ENCODE data around the gene HES7.
A peak's percentile ranks its signal among the peaks of the same experiment; 100 is the strongest.
"Not testable (repeated sequence)": the region's sequence is repeated elsewhere in the genome, so short reads cannot be mapped to it uniquely, and the experiment has no call there.

HES7 gene

DNA sequence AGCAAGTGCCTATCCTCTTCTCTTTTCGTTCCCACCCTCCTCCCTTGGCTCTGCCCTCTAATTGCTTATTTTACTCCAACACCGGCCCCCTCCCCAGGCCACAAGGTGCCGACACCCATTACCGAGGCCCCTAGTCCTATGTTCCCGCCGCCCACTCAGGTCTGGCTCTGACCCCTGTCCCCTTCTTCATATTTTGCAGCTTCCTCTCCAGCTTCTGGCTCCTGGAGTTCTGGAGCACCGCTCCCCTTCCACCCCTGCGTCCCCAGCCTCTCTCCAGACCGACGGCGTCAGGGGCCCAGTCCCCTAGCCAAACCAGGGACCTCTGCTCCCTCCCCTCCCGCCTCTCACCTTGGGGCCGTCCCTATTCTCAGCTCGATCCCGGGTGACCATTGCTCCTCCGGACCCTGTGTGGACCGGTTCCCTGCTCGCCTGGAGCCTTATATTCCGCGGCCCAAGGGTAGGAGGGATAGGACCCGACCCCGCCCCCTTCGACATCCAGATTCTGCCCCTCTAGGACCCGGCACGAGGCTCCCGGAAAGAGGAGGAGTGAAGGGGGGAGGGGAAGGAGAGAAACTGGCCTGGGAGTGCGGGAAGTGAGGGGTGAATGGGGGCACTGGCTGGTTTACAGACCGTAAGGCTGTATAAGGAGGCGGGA is at the start of gene HES7:
HES7 (minus strand) TSS at position 412 of the 655 bp plus-strand sequence; CDS start at position 390, 22 bp downstream.
- peak; percentile 69 for FAIRE-seq

DNA sequence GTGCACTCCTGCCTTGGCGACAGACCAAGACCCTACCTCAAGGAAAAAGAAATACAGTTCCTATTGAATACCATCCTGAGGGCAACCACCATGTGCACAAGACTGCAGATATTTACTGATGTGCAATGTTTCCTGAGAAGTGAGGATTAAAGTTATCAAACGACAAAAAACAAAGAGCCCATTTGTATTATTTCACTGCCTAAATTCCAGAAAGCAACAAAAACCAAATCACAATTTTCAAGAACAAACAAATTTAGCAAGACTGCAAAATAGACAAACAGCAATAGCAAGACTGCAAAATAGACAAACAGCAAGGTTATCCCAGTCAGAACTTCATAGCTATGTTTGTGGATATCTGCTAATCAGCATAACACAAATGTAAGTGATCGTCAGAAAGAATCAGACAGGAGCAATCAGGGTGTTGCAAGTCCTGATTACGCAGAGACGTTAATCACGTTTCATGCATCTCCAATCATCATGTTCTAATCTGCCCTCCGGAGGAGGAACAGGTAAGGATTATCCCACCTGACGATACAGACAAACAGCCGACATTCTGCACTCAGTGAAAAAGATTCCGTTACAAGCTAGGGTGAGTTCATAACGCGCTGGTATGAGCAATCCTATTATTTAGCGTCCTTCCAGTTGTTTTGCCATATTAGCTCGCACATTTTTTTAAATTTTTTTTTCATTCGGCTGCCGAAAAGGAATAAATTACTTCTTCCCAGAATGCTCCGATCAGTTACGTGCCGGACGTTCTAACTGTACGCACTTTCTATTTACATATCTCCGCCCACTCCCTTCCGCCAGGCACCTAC is 49.4 kb upstream of the HES7 start:
- peak; percentile 96 for FAIRE-seq

DNA sequence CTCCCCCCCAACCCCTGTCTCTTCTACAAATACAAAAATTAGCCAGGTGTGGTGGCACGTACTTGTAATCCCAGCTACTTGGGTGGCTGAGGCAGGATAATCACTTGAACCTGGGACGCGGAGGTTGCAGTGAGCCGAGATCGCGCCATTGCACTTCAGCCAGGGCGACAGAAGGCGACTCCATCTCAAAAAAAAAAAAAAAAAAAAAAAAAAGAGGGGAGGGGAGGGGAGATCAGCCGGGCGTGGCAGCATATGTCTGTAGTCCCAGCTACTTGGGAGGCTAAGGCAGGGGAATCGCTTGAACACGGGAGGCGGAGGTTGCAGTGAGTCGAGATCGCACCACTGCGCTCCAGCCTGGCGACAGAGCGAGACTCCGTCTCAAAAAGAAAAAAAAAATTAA is 46.3 kb upstream of the HES7 start:
- FAIRE-seq, result not testable (repeated sequence)

DNA sequence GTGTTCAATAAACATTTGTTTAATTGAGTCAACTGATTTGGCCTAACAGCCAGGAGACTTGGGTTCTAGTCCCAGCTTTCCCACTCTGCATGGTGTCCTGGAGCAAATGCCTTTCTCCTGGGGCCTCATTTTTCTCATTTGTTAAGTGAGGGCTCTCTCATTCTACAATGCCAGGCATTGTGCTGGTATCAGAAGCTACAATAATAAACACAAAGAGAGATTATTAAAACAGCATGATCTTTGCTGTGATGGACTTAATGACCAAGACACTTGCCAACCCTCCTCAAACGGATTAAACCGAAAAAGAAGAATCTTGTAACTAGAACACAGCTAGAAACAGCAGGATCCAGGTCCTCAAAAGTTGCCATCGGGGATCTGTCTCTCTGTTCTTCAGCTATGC is 43.6 kb upstream of the HES7 start:
- FAIRE-seq, result no peak

DNA sequence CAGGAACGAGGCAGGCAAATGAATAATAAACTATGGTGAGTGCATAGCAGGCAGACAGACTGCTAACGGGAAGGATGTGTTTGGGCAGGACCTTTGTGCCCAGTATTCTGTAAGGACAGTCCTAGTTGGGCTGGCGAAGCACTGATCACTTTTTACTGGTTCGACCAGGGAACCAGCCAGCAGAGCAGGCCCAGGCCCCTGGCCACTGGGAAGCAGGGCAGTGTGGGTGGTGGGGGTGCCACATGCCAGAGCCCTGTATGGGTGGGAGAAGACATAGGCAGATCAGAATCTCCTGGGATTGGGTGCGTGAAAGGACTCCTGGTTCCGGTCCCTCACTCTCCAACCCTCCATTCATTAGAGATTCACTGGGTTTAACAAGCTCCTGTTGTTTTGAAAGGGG is 42.8 kb upstream of the HES7 start:
- FAIRE-seq, result no peak

DNA sequence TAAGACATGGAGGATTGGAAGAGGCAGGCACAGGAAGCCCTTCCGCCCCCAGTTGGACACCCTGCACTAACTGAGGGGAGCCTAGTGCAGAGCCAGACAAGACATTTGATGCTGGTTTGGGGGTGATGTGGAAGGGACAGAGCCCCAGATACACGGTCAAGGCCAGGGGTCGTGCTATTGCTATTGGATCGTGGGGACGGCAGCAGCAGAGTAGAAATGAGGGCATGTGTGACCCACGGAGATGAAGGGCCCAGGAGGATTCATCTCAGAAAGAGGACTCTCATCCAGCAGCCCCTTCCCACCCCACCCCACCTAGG is 40.9 kb upstream of the HES7 start:
- no peak for FAIRE-seq

DNA sequence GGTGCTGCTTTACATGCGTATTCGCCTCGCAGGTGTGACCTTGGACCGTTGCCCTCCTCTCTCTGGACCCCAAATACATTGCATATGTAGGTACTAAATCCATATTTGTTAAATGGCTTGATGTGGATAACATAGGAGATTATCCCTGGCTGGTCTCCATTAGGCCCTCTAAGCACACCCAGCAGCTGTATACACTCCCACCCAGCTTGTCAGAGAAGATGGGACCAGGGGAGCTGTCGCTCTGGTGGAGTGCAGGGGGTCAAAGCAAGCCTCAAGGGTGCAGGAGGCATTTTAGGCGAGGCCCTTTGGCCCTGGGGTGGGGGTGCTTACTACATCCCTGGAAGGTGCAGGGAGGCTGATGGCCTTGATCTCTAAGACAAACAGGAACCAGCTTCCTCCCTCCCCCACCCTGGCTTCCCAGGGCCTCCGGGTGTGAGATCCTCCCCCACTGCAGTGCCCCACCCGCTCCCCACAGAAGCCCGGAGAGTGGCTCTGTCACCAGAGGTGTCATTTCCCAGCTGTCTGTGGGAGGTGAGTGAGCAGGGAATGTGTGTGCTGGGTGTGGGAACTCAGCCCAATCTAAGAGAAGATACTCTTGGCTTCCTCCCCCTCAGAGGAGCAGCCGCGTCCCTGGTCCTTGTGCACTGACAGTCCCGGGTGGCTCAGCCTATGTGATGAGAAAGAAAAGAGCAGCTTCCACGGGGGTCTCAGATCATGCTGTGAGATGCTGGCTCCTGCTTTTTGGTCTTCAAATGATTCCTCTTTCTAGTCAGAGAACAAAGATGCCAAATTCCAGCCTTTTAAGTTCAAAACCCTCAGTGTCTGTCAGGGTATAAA is 40.3 kb upstream of the HES7 start:
- no peak for FAIRE-seq

DNA sequence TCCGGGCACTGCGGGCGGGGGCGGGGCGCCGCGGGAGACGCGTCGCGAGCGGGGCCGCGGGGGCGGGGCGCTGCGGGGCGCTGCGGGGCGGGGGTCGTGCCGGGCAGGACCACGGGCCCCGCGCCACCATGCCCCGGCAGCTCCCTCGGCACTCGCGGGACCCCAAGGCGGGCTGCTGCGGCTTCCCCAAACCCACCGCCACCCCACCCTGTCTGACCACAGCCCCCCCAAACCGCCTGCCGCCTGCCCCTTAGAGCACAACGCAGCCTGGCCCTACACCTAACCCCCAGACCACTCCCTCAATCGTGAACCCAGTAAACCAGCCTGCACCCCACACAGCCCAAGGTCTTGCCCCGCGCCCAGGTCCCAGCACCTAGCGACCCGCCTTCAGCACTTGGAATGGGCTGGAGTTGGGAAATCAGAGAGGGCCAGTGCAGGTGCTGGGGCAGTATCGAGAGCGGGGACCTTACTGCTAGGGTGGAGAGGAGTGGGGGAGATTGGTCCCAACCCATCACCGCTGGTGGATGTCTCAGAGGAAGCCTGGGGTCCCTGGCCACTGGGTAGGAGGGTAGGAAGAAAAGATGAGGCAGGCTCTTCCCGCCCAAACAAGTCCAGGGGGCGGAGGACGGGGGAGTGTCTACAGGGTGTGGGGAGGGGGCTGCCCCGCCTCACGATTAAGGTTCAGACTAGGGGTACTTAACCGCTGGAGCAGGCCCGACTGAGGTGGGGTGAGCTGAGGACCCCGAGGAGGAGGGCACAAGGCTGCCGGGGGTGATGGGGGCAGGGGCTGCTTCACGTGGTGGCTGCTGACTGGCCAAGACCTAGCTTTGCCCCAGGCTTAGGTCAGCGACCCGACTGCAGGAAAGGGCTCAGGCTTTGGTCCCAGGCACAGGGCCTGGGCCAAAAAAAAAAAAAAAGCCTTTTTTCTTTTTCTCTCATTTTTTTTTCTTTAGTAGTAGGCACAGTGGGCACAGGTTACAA is 39.4 kb upstream of the HES7 start:
- peak; percentile 6 for FAIRE-seq

DNA sequence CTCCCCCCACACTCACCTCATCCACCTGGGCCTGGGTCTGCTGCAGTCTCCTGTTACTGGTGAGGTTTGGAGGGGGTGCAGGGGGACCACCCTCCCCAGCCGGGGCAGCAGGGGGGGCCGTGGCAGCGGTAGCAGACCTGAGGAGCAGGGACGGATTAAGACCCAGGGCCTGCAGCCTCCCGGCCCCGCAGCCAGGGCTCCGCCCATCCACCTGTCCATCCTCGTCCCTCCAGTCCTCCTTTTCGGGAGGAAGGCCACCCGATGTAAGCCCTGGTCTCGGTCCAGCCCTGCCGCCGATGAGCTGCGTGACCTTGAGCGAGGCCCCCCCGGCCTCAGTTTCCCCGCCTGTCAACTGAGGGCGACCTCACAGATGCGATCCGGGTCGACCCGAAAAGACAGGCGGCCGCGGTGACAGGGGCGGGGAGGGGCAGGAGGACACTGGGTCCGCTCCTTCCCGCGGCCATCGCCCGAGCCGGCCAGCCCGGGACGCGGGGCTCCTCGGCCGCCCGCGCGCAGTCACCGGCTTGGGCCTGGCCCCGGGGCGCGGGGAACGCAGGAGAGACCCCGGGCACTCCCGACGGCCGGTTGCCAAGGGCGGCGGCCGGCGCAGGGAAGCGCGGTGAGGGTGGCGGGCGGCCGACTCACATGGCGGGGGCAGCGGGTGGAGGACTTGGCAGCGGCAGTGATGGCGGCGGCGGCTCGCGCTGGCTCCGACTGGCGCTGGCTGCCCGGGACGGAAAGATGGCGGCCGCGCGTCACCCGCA is 38.5 kb upstream of the HES7 start, which contains the start of gene VAMP2:
VAMP2 (minus strand) TSS at position 716 of the 764 bp plus-strand sequence; CDS start at position 647, 69 bp downstream.
- no peak for FAIRE-seq

DNA sequence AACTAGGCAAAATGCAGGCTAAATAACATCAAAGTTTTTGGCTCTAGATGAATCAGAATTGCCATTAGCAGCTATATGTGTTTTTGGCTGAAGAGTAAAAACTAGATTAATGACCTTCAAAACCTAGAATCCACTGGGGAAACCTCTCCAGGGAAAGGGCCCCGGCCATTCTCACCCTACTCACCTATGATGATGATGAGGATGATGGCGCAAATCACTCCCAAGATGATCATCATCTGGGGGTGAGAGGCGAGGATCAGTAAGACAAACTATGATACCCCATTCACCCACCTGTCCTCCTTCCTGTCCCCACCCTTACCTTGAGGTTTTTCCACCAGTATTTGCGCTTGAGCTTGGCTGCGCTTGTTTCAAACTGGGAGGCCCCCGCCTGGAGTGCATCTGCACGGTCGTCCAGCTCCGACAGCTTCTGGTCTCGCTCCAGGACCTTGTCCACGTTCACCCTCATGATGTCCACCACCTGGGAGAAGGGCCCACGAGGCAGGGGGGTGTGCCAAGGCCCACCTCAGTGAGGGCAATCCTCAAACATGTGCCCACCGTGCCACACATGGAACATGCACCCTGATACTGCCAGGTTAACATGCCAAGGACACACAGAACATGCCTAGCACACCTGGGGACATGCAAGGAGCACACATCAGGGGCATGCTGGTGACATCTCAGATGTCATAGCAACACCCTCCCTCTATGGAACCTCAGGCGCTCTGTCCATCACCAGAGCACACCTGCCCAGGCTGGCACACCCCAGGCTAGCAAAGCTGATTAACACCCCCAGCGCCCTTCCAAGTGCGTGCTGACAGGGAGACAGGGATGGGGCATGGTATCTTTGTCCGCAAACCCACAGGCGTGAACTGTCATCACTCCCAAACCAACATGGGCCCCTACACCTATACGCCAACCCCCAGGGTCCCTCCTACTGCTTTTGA is 37.7 kb upstream of the HES7 start:
- no peak for FAIRE-seq

DNA sequence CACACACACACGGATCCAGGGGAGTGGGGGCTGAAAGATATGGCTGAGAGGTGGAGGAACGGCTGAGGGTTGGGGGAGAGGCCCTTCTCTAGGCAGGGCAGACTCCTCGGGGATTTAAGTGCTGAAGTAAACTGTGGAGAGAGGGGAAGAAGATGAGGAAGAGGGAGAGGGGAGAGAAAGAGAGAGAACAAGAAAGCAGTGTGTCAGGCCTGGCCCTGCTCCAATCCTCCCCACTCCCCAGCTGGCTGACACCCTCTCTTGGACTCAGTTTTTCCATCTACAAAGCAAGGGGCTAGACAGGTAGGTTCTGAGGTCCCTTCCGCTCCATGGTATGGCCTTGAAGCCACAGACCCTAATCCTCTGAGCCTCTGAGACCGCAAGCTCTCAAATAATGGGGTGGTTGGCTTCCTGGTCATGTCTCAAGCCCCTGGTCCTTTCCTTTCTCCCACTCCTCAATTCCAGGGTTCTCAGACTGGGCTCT is 36.9 kb upstream of the HES7 start:
- FAIRE-seq, result no peak

DNA sequence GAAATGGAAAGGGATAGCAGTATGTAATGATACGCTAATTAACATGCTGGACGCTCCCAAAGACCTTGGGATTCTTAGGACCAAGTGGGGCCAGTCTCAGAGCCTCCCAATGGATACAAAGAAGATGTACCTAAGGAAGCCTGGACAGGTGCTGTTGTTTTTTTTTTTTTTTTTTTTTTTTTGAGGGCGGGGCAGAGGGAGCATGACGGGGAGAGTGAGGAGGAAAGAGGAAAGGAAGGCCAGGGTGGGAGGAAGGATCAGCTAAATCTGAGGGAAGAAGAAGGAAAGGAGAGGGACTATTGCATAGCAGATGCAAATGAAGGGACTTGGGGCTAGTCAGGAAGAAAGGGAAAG is 36.3 kb upstream of the HES7 start:
- FAIRE-seq, result no peak

DNA sequence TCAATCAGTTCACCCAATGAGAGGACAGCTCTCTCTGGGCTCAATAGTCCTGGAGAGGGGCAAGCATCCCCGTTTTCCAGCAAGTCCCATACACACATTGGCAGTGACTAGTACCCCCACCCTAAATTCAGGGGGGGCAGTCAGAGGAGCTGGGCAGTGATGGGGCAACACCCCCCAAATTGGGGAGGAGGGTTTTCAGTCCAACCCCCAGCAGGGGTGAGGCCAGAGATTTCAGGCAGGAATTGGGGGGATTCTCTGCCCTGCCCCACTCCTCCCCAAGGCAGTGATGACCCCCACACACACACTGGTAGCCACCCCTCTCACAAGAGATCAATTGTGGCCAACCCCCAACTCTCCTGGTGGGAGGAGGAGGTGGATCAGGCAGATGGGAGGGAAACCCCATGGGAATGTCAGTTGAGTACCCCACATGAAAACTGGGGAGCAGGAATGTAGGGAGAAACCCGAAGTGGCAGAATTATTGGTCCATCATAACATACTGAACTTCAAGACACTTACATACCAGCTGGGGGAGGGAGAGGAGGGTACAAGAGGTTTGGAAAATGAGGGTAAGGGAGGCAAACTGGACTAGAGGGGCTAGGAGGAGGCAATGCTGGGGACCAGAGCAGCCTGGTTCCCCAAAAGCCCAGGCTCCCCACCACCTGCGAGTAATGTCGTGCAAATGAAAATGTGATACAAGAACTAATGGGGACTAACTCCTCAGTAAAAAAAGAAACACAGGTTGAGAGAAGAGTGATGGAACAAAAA is 35.7 kb upstream of the HES7 start:
- FAIRE-seq, result no peak

DNA sequence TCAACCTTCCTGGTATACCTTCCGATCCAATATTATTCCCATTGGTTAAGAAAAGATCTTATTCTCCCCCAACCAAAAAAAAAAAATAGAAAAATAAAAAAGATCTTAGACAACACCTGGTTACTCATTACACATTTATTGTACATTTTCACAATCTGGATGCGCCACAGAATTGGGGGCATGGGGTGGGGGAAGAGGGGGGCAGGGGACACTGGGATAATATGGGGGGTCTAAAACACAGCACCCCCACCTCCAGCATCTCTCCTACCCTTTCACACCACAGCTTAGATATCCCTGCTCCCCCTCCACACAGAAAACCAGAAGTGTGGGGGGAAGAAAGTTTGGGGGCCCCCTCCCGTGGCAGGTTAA is 35.1 kb upstream of the HES7 start:
- FAIRE-seq, result no peak

DNA sequence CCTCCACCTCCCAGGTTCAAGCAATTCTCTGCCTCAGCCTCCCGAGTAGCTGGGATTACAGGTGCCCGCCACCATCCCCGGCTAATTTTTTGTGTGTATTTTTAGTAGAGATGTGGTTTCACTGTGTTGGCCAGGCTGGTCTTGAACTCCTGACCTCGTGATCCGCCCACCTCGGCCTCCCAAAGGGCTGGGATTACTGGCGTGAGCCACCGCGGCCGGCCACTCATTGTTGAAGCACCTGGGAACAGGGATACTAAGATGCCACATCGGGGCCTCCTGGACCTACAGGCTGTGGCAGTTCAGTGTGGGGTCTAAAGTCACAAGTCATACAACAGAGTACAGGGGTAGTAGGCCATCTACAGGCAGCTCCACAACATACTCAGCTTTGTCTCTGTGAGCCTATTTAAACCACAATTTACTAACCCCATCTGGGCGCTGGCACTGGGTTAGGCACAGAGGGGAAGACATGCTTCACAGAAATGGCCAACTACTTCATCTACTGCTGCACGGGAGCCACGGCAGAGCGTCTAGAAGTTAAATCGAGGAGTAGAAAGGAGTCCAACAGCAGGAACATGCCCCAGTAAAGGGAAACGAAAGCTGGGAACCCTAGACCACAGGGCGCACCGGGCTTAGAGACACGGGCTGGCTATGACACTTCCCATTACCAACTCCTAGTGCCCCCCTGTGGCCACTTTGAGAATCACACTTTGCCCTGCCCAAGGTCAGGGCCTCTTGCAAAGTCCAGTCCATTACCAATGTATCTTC is 34.5 kb upstream of the HES7 start:
- FAIRE-seq, result peak; percentile 93

DNA sequence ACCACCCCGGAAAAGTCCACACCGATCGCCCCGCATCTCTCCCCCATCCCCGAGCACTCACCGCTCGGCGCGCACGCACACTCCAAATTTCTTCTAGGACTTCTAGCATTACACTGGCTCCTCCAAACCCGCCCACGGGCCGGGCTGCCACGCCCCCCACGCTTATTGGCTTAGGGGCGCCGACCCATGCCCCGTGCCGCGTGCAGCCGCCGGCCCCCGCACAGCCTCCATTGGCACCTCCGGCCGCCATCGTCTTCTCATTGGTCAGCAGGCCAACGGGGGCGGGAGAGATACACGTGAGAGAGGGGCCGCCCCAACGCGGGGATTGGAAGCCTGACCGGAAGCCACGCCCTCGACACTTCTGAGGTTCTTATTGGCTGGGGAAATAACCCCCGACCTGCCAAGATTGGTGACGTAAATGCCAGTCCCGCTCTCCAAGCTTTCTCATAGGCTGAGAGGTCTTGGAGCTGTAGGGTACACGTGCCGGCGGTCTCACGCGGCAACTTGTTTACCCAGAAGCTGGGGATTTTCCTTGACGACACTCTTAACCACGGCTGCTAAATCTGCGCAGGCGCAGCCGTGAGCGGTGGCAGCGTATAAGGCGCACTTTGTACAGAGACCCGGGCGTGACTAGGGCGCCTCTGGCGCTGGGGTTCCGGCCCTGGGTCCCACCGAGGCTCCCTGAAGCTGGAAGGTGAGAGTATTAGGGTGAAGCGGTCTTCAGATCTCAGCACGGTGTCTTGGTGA is 32.5 kb upstream of the HES7 start:
- FAIRE-seq, result peak; percentile 99

DNA sequence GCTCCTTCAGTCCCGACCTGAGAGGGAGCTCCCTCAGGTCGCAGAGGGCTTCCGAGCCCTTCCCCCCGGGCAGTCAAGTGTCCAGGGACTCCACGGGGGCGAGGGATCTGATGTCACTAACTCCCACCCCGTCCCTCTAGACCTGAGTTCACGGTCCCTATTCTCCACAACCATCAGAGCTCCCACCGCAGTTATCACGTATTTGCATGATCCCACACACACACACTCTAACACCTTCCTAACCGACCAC is 32.0 kb upstream of the HES7 start:
- no peak for FAIRE-seq

DNA sequence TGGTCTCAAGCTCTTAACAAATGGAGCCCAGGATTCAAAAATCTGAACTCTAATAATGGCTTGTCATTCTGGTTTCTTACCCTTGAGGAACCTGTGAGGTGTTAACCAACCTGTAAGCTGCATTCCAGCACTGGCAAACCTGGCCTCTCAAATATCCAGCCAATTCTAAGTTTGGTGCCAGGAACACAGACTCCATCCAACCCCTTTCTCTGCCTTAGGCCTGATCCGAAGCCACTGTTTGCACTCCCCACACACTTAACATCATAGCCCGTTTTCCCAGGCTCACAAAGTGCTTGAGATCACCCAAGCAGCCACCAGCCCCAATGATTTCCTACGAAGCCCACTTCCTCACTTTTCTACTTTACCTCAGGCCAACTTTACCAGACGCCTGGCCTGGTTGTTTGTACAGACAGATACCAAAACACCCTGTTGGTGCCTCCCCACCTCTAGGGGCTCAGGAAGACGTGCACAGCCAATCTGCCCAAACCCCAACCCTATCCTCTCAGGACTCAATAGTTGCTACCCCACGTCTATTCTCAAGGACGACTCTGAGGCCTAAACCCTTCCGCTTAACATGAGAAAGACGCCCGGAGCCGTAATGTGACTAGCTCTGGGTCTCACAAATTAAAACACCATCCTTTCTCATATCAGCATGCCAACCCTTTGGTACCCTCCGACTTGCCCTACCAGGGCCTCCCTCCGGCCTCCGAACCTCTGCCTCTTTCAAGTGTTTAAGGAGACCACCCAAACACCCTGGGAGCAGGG is 31.5 kb upstream of the HES7 start:
- no peak for FAIRE-seq
